HepG2 (cell line): ENCODE measurements around the gene ABHD17A. TPM values are rescaled to one million over a fixed set of nuclear protein-coding genes. Genes with fewer than 3 reads are reported as not detected.

ENCODE experiments used
- ARNTL ChIP-seq: sonication (generic); formaldehyde crosslinking; IDR thresholded peaks from 2 replicates; pipeline ENCODE4 v1.4.0; 2020; ENCODE audit warnings: mild to moderate bottlenecking, missing genetic modification reagents
- ATRX ChIP-seq: sonication (generic); formaldehyde crosslinking; IDR thresholded peaks from 2 replicates; pipeline ENCODE4 v1.4.0; 2020; ENCODE audit warnings: missing genetic modification reagents, borderline replicate concordance
- FOXK2 ChIP-seq: fragments of 450-650 bp; IDR thresholded peaks from 2 replicates; pipeline ENCODE4 v1.6.1; 2016
- PAWR ChIP-seq: sonication (generic); formaldehyde crosslinking; IDR thresholded peaks from 2 replicates; pipeline ENCODE4 v1.4.0; 2020; ENCODE audit warnings: missing genetic modification reagents, mild to moderate bottlenecking, borderline replicate concordance
- POLR2AphosphoS5 ChIP-seq: IDR thresholded peaks from 2 replicates; pipeline ENCODE4 v1.6.1; 2012; ENCODE audit warnings: low read depth, low read length
- SAP130 ChIP-seq: IDR thresholded peaks from 2 replicates; pipeline ENCODE4 v1.6.1; 2016; ENCODE audit warnings: low read depth
- SMAD1 ChIP-seq: sonication (generic); formaldehyde crosslinking; IDR thresholded peaks from 2 replicates; pipeline ENCODE4 v1.4.0; 2020; ENCODE audit warnings: missing genetic modification reagents, low read depth, mild to moderate bottlenecking, borderline replicate concordance
- YY1 ChIP-seq: IDR thresholded peaks from 2 replicates; pipeline ENCODE4 v1.6.1; 2011; ENCODE audit warnings: low read length, low read depth, moderate library complexity, mild to moderate bottlenecking; ENCODE audit not compliant: insufficient read depth, insufficient replicate concordance
- ZFP36L2 ChIP-seq: sonication (generic); formaldehyde crosslinking; IDR thresholded peaks from 2 replicates; pipeline ENCODE4 v1.4.0; 2020; ENCODE audit warnings: missing genetic modification reagents
- ZFX ChIP-seq: sonication (generic); formaldehyde crosslinking; IDR thresholded peaks from 2 replicates; pipeline ENCODE4 v1.4.0; 2020; ENCODE audit warnings: mild to moderate bottlenecking, low read depth, missing genetic modification reagents, moderate library complexity
- ZNF331 ChIP-seq: sonication (generic); formaldehyde crosslinking; IDR thresholded peaks from 2 replicates; pipeline ENCODE4 v1.4.0; 2020; ENCODE audit warnings: missing genetic modification reagents
- ZNF484 ChIP-seq: sonication (generic); formaldehyde crosslinking; IDR thresholded peaks from 2 replicates; pipeline ENCODE4 v1.5.1; 2020; ENCODE audit warnings: mild to moderate bottlenecking, low read depth, missing genetic modification reagents, borderline replicate concordance
- ZSCAN25 ChIP-seq: sonication (generic); formaldehyde crosslinking; IDR thresholded peaks from 2 replicates; pipeline ENCODE4 v1.8.0; 2022; ENCODE audit warnings: mild to moderate bottlenecking, missing genetic modification reagents
- polyA plus RNA-seq, 8 experiments: library from polyadenylated mRNA; depleted of rRNA in 3 of 8; stranded (reverse) in 7 of 8; unstranded in 1 of 8; fragments of >200 nt; fragmentation: Illumina TruSeq in 4 of 8; extraction: Trizol in 4 of 8; gene quantifications; 2 replicates each; pipeline versions ENCODE4 v1.2.1 to v1.2.3, GENCODE V29; 2011 to 2016; ENCODE audit warnings: low read depth in 4 of 8, missing spikeins in 1 of 8, mixed read lengths in 1 of 8; ENCODE audit not compliant: insufficient read depth in 1 of 8
- total RNA-seq, 5 experiments: library from RNA; depleted of rRNA; stranded (reverse); fragments of >200 nt; fragmentation: Illumina TruSeq; extraction: Trizol; gene quantifications; 2 replicates each; pipeline ENCODE4 v1.2.3, GENCODE V29; 2016; ENCODE audit warnings: low read depth in 1 of 5
- TF ChIP-seq, protein P1 (sequence below): sonication (generic); IDR thresholded peaks from 2 replicates; pipeline ENCODE4 v1.6.1; 2016; ENCODE audit warnings: low read depth, borderline replicate concordance
- TF ChIP-seq, protein P2 (sequence below), 2 experiments: sonication (generic) in 1 of 2; formaldehyde crosslinking in 1 of 2; IDR thresholded peaks; 2 replicates each; pipeline versions ENCODE4 v1.6.1 to v1.9.0; 2014 to 2022; ENCODE audit warnings: antibody characterized with exemption in 1 of 2, borderline replicate concordance in 1 of 2, inconsistent platforms in 1 of 2, low read depth in 1 of 2, missing genetic modification reagents in 1 of 2

The ABHD17A gene
- total and polyA plus RNA-seq, 2 of the 13 experiments (the other 11 are each of a cell fraction or from before 2014, with no cell fraction given) = 27.7 to 40.8 TPM

DNA sequence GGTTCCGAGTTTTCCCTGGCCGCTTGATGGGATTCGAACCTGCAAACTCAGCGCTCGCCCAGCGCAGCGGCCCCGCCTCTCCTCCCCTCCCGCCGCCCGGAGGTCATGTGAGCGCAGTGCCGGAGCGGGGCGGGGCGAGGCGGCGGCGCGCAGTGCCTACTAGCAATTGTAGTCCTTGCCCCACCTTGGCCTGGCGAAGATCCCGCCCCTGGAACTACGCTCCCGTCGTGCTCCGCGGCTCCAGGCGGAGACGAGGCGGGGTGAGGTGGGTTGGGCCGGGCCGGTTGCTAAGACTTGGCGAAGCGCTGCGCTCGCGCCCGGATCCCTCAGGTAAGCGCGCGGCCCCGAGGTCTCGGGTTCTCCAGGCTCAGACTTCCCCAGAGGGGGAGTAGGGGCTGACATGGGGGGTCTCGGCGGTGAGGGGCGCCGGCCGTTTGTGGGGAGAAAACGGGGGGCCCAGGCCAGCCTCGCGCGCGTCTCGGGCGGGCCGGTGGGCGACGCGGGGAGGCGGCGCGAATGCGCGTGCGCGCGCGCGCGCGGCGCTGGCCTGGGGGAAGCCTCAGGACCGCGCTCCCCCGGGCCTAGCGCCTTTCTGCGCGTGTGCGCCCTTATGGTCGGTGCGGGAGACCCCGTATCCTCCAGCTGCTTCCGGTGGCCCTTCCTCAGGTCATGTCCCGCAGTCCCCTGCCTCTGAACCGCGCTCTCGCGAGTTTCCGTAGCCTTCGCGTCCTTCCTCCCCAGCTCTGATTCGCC, 20.0 kb upstream of the ABHD17A start, which contains the start of the genes ADAT3 and SCAMP4 (continued):
- TF ChIP-seq, protein P1, sequence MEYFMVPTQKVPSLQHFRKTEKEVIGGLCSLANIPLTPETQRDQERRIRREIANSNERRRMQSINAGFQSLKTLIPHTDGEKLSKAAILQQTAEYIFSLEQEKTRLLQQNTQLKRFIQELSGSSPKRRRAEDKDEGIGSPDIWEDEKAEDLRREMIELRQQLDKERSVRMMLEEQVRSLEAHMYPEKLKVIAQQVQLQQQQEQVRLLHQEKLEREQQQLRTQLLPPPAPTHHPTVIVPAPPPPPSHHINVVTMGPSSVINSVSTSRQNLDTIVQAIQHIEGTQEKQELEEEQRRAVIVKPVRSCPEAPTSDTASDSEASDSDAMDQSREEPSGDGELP = peak; percentile 99
- TF ChIP-seq ZNF484 (CRISPR knock-in tag) (no peak), ZFP36L2 (CRISPR knock-in tag) (no peak), ZFX (CRISPR knock-in tag) (peak; percentile 79), ARNTL (CRISPR knock-in tag) (no peak), ZSCAN25 (CRISPR knock-in tag) (0 out of 2 replicates have a peak, but pooled peaks have one; percentile 14), ATRX (CRISPR knock-in tag) (no peak), YY1 (peak; percentile 72), POLR2AphosphoS5 (peak; percentile 77), PAWR (CRISPR knock-in tag) (no peak), FOXK2 (no peak), SMAD1 (CRISPR knock-in tag) (0 out of 2 replicates have a peak, but pooled peaks have one; percentile 69), ZNF331 (CRISPR knock-in tag) (peak; percentile 33; the same call in 1 of the 2 replicates), SAP130 (peak; percentile 88)
- TF ChIP-seq, protein P2, sequence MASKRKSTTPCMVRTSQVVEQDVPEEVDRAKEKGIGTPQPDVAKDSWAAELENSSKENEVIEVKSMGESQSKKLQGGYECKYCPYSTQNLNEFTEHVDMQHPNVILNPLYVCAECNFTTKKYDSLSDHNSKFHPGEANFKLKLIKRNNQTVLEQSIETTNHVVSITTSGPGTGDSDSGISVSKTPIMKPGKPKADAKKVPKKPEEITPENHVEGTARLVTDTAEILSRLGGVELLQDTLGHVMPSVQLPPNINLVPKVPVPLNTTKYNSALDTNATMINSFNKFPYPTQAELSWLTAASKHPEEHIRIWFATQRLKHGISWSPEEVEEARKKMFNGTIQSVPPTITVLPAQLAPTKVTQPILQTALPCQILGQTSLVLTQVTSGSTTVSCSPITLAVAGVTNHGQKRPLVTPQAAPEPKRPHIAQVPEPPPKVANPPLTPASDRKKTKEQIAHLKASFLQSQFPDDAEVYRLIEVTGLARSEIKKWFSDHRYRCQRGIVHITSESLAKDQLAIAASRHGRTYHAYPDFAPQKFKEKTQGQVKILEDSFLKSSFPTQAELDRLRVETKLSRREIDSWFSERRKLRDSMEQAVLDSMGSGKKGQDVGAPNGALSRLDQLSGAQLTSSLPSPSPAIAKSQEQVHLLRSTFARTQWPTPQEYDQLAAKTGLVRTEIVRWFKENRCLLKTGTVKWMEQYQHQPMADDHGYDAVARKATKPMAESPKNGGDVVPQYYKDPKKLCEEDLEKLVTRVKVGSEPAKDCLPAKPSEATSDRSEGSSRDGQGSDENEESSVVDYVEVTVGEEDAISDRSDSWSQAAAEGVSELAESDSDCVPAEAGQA (IDR thresholded peaks at IDR 0.05; ENCODE audit: low read depth) = peak; percentile 63; the same call in 1 of the 2 replicates
- TF ChIP-seq, protein P2 (CRISPR knock-in tag; IDR thresholded peaks at IDR 0.05; ENCODE audit: borderline replicate concordance) = 0 out of 2 replicates have a peak, but pooled peaks have one; percentile 61
